ENCODE results near the gene PITPNM3. TPM values are rescaled to one million over a fixed set of nuclear protein-coding genes. Genes with fewer than 3 reads are reported as not detected.
A peak's percentile ranks its signal among the peaks of the same experiment; 100 is the strongest.

The PITPNM3 gene
- total and polyA plus RNA-seq, 7 donors = 3.6 to 13.6 (median 5.7) TPM

GRCh38 chr17:6572972-6573370 lies 16.6 kb upstream of the PITPNM3 start:
- WGBS, 2 donors = 97% methylated on average over 8 of the region's 8 CpGs
- H3K27me3 ChIP-seq = no peaks in the 10 kb centered on the region
- H3K9me3 ChIP-seq = no peaks in the 10 kb centered on the region
- no peak for DNase-seq
- H3K4me1 ChIP-seq = peaks cover 0 to 24% (median 18%) of the 10 kb centered on the region in 4 donors
- no peak for TF ChIP-seq POLR2A (IDR thresholded peaks at IDR 0.05)
- TF ChIP-seq, protein P1, sequence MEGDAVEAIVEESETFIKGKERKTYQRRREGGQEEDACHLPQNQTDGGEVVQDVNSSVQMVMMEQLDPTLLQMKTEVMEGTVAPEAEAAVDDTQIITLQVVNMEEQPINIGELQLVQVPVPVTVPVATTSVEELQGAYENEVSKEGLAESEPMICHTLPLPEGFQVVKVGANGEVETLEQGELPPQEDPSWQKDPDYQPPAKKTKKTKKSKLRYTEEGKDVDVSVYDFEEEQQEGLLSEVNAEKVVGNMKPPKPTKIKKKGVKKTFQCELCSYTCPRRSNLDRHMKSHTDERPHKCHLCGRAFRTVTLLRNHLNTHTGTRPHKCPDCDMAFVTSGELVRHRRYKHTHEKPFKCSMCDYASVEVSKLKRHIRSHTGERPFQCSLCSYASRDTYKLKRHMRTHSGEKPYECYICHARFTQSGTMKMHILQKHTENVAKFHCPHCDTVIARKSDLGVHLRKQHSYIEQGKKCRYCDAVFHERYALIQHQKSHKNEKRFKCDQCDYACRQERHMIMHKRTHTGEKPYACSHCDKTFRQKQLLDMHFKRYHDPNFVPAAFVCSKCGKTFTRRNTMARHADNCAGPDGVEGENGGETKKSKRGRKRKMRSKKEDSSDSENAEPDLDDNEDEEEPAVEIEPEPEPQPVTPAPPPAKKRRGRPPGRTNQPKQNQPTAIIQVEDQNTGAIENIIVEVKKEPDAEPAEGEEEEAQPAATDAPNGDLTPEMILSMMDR (IDR thresholded peaks at IDR 0.05) = no peak
- TF ChIP-seq EP300 (IDR thresholded peaks at IDR 0.05) = no peak
- no peak for TF ChIP-seq POLR2AphosphoS5 (IDR thresholded peaks at IDR 0.05)
- H3K27ac ChIP-seq = no peak overlapping the region
- peaks cover 0 to 10% (median 2%) of the 10 kb centered on the region in 4 donors for H3K36me3 ChIP-seq
- intact Hi-C loops (cut with DNase I) = loop anchor here (5.0 kb wide), 1 partner anchor 101 kb away; no protein-coding TSS in a partner anchor
- H3K4me3 ChIP-seq = no peak overlapping the region

DNA sequence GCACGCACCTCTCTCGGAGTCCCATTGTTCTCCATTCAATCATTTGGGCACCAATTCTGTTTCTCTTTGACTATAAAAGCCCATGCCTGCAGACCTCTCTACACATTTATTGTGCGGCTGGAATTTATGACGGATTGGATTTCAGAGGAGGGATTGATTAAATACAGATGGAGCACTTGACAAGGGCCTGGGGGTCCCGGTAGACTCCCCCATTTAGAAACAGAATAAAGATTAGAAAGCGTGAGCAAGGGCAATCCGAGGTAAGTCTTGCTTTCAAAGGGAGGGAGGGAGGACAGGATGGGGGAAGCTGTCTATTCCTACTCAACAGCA lies 15.1 kb upstream of the PITPNM3 start:
- Histone ChIP-seq H3K4me1 (peaks cover 0 to 30% (median 21%) of the 10 kb centered on the region in 4 donors), H3K4me3 (no peak overlapping the region), H3K36me3 (no peaks in the 10 kb centered on the region), H3K27me3 (no peaks in the 10 kb centered on the region), H3K27ac (peak overlapping the region in 2 of 4 donors; percentile 44 to 47), H3K9me3 (no peaks in the 10 kb centered on the region)
- WGBS, 2 donors = 83 to 84% methylated on average over 7 of the region's 7 CpGs
- DNase-seq = no peak
- intact Hi-C loops (cut with DNase I) = loop anchor here (5.0 kb wide), 1 partner anchor 99 kb away; no protein-coding TSS in a partner anchor
- TF ChIP-seq POLR2AphosphoS5 (IDR thresholded peaks at IDR 0.05) = no peak
- TF ChIP-seq POLR2A (IDR thresholded peaks at IDR 0.05) = no peak
- TF ChIP-seq EP300 (IDR thresholded peaks at IDR 0.05) = no peak
- TF ChIP-seq, protein P1 (IDR thresholded peaks at IDR 0.05) = no peak

- 85 to 92% methylated on average over 18 of the region's 18 CpGs for WGBS, 2 donors
- peaks cover 0 to 30% (median 21%) of the 10 kb centered on the region in 4 donors for H3K4me1 ChIP-seq
- H3K4me3 ChIP-seq = no peak overlapping the region
- no peaks in the 10 kb centered on the region for H3K27me3 ChIP-seq
- TF ChIP-seq POLR2AphosphoS5 (IDR thresholded peaks at IDR 0.05) (peak in 3 of 4 donors; percentile 31 to 57 (median 33)), POLR2A (IDR thresholded peaks at IDR 0.05) (no peak), EP300 (IDR thresholded peaks at IDR 0.05) (peak in 3 of 4 donors; percentile 27 to 71 (median 48))
- TF ChIP-seq, protein P1 (IDR thresholded peaks at IDR 0.05) = no peak
- H3K27ac ChIP-seq = peak overlapping the region in 3 of 4 donors; percentile 21 to 47 (median 44)
- intact Hi-C loops (cut with DNase I) = loop anchor here (5.0 kb wide), 1 partner anchor 99 kb away; no protein-coding TSS in a partner anchor
- H3K36me3 ChIP-seq = no peaks in the 10 kb centered on the region
- H3K9me3 ChIP-seq = no peaks in the 10 kb centered on the region
- no peak for DNase-seq
Observed at GRCh38 chr17:6570731-6571451, 14.5 kb upstream of the PITPNM3 start.

DNA sequence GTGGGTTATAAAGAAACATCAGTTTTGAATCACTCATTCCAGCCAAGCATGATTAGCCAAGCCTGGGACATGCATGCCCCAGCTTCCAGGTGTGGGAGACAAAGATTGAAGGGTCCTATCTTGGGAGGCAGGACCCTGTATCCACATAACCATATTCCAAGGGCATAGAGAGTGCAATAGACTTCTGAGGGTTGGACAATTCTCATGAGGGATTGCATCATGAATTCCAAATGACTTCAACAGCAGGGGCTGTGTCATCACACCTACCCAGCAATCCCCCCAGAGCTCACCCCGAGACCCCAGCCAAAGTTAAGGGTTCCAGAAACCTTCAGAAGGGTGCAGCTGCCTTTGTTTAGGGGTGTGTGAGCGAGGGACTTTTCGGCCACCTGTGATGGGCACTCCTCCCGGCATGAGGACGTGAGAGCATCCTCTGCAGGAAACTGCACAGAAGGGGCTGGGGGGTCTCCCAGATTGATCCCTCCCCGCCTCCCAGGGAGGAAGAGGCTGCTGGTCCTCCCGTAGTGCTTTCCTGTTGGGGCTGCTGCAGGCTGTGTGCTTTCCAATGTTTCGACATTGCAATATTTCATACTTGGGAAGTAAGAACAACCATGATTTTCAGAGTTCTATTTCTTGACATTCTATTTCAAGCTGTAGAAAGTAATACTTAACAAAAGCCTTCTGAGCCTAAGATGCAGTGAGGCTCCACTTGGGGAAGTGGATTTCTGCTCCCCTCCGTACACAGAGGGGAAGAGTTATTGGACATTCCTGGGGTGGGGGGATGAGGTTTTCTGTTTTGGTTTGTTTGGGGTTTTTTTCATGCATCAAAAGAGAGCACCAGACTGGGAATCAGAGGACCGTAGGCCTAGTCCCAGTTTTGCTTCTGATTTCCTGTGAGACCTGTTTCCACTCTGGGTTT lies 13.3 kb upstream of the PITPNM3 start:
- Histone ChIP-seq H3K27me3 (no peaks in the 10 kb centered on the region), H3K9me3 (no peaks in the 10 kb centered on the region), H3K36me3 (no peaks in the 10 kb centered on the region), H3K4me3 (no peak overlapping the region), H3K4me1 (peaks cover 0 to 24% (median 17%) of the 10 kb centered on the region in 4 donors), H3K27ac (no peak overlapping the region)
- TF ChIP-seq, protein P1 (IDR thresholded peaks at IDR 0.05) = no peak
- TF ChIP-seq POLR2A (IDR thresholded peaks at IDR 0.05) (no peak), POLR2AphosphoS5 (IDR thresholded peaks at IDR 0.05) (no peak), EP300 (IDR thresholded peaks at IDR 0.05) (no peak)
- 80 to 86% methylated on average over 10 of the region's 10 CpGs for WGBS, 2 donors
- DNase-seq = no peak
- intact Hi-C loops (cut with DNase I) = loop anchor here (5.0 kb wide), 1 partner anchor 97 kb away; no protein-coding TSS in a partner anchor
